GM18519 (cell line): Measurements from ENCODE around the gene PIR.

Source experiments
- ATAC-seq: cut with Tn5 transposase; IDR thresholded peaks from one replicate; pipeline ENCODE4 v1.9.1; 2021; ENCODE audit warnings: mild to moderate bottlenecking, moderate library complexity; ENCODE audit not compliant: unreplicated experiment, low FRiP score

Gene PIR

GRCh38 chrX:15493118-15493962 is at the start of gene PIR:
Gene PIR (minus strand): TSS chrX:15493333. CDS start chrX:15491257, 2,076 bp downstream.
- peak; percentile 94 for ATAC-seq

- ATAC-seq, result no peak
These were observed 37.2 kb upstream of the PIR start for GRCh38 chrX:15530318-15530717.

DNA sequence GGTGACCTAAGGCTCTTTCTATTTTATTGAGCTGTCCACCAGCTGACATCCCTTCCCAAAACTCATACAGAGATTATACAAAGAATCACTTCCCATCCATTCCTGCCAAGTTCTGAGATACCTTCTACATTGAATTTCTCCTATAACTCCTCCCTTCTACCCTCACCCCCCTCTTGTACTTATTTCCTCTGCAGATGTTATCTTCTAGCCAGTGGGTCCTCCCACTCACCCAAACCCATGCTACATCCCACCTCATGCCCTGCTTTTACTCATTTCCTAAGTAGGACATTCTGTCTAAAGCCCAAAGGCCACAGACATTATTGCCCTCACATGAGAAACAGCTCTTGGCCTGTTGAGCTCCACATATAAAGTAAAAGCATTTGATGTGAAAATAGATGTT is 36.0 kb upstream of the PIR start:
- ATAC-seq, result no peak

GRCh38 chrX:15525664-15526416 is 32.7 kb upstream of the PIR start:
- ATAC-seq, result no peak

DNA sequence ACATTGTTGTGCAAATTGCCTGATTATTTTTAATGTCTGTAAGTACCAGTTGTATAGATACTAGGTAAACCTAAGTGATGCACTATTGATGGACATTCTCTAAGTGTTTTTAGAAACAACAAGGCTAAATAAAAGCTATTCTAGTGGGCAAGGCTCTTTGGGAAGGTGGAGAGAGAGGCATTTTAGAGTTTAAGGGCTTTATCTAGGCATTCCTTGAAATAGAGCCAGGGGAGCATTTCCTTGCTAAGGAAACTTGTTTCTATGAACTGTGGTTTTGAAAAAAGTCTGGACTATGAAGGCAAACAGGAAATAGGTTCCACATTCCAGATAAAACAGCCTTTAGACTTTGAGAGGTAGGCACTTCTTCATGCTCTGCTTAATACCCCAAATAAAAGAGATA is 31.3 kb upstream of the PIR start:
- ATAC-seq, result no peak

GRCh38 chrX:15523088-15523487 is 30.0 kb upstream of the PIR start:
- ATAC-seq, result no peak

- ATAC-seq, result no peak
These were observed 29.3 kb upstream of the PIR start for GRCh38 chrX:15522464-15522863.

GRCh38 chrX:15515931-15516330 is 22.8 kb upstream of the PIR start:
- ATAC-seq, result no peak

GRCh38 chrX:15514279-15514678 is 21.1 kb upstream of the PIR start:
- ATAC-seq, result no peak

DNA sequence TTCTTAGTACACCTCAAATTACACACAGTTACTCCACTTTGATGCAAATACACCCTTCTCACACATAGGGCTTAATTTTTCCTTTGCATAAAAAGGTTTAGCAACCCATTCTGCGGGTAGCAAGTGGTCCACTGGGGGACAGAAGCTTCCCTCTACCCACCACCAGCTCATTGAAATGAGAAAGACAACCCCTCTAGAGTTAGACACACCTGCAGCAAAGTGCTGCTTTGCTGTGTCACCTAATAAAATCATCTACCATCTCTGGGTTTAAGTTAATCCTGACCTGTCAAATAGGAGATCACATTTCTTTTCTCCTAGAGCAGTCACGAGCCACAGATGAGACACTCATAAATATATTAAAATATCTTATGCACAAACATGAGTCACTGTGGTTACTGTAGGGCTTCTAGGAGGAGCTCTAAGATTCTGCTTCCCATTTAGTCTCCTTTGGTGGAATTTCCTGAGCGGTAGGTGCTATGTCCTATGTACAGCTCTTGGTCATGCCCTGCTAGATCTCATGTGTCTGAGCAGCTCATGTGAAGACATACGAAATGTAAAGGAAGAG is 19.4 kb upstream of the PIR start:
- ATAC-seq, result no peak

DNA sequence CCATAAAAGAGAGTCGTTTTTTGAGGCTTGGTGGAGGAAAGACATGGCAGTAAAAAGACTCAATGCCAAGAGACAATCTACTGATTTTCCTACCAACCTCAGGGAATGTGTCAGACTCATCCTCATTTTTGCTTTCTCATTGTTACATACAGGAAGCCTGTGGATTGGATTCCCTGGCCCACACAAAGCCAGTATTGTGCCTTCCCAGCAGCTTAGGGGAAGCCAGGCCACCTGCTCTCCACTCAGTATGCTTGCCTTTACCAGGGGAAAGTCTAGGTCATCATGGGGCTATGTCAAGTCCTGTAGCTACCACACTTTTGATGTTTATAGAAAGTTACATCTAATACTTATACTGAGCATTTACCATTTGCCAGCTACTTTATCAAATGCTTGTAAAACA is 18.4 kb upstream of the PIR start:
- ATAC-seq, result no peak

DNA sequence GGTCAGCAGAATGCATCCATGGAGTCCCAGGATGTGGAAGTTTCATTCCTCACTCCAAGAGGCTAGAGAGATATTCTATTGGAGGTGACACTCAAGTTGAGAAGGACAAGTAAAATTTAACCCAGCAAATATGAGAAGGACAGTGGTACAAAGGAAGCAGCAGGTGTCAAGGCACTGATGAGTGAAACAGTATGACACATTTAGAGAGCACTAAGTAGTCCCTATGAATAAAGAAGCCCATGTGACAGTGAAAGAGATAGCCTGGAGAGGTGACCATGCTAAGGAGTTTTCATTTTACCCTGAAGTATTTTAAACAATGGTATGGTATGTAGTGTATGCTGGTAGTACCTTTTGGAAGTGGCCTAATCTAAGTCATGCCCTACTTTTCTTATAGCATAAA is 16.7 kb upstream of the PIR start:
- no peak for ATAC-seq

GRCh38 chrX:15507005-15507404 is 13.9 kb upstream of the PIR start:
- ATAC-seq, result no peak

- no peak for ATAC-seq
These were observed 12.0 kb upstream of the PIR start for GRCh38 chrX:15505101-15505500.

- no peak for ATAC-seq
These were observed 11.5 kb upstream of the PIR start for GRCh38 chrX:15504661-15505060.

GRCh38 chrX:15501506-15501905 is 8.4 kb upstream of the PIR start:
- no peak for ATAC-seq

GRCh38 chrX:15500497-15500966 is 7.4 kb upstream of the PIR start, which contains the start of gene BMX:
Gene BMX (plus strand): TSS chrX:15500807. CDS start chrX:15508354, 7,547 bp downstream.
- ATAC-seq, result no peak

GRCh38 chrX:15499976-15500375 is 6.8 kb upstream of the PIR start:
- ATAC-seq, result no peak

GRCh38 chrX:15498741-15499140 is 5.6 kb upstream of the PIR start:
- ATAC-seq, result no peak

- ATAC-seq, result no peak
These were observed 4.7 kb upstream of the PIR start for GRCh38 chrX:15497865-15498264.

DNA sequence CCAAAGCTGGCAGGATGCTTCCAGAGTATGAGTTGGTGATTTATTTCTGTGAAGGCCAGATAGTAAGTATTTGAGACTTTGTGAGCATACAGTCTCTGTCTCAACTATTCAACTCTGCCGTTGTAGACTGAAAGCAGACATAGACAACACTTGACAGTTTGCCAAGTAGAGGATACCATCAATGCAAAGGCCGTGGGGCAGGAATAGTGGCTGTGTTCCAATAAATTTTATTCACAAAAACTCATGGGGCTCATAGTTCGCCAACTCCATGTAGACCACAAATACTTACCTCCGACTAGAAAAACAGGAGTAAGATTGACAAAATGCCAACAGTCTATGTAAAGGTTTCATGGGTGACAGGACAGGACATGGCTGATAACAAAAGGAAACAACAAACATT is 3.7 kb upstream of the PIR start:
- no peak for ATAC-seq
